Caco-2 (cell line): ENCODE data around the gene SFTPA1. TPM values are rescaled to one million over a fixed set of nuclear protein-coding genes. Genes with fewer than 3 reads are reported as not detected.
"Not testable (repeated sequence)": the region's sequence is repeated elsewhere in the genome, so short reads cannot be mapped to it uniquely, and the experiment has no call there.

Experiments used
- BruUV-seq: library from RNA; stranded (reverse); fragments of 400-500 nt; replicated peaks from 2 replicates; lab custom pipeline; 2021; lab: Mats Ljungman, UMichigan
- CTCF ChIA-PET: fragments of 300-600 bp; sonication (Branson Sonifier 250); formaldehyde crosslinking; loops from one replicate; lab custom pipeline; 2022; ENCODE audit warnings: antibody characterized with exemption; lab: Charles Lee
- POLR2A ChIA-PET: fragments of 300-600 bp; sonication (Branson Sonifier 250); formaldehyde crosslinking; loops from one replicate; lab custom pipeline; 2022; ENCODE audit warnings: antibody characterized with exemption; lab: Charles Lee
- DNase-seq, 2 experiments: peaks; one replicate each; pipeline versions ENCODE4 v3.0.0 to v3.0.0-alpha.2; 2020 to 2022
- H3K27me3 ChIP-seq: replicated peaks from 2 replicates; pipeline ENCODE4 v1.6.0; 2011; ENCODE audit warnings: low read length; ENCODE audit not compliant: control insufficient read depth, insufficient read depth
- H3K36me3 ChIP-seq: 2 replicates; pipeline ENCODE4 v1.5.1; 2011; ENCODE audit warnings: low read length; ENCODE audit not compliant: control insufficient read depth, insufficient read depth
- H3K4me1 ChIP-seq: fragments of 250-450 bp; sonication (Bioruptor Pico); 2 replicates; pipeline ENCODE4 v1.5.1; 2020; ENCODE audit warnings: mild to moderate bottlenecking
- H3K4me3 ChIP-seq: 2 replicates; pipeline ENCODE4 v1.5.1; 2011; ENCODE audit warnings: low read depth, mild to moderate bottlenecking, control low read depth, low read length
- H3K9me3 ChIP-seq: fragments of 250-450 bp; sonication (Bioruptor Pico); 2 replicates; pipeline ENCODE4 v1.5.1; 2020; ENCODE audit warnings: mild to moderate bottlenecking, moderate library complexity
- H3K27ac Mint-ChIP-seq: one replicate; pipeline ENCODE4 v1.8.0; 2022; ENCODE audit warnings: mixed read lengths; ENCODE audit not compliant: unreplicated experiment
- H3K27me3 Mint-ChIP-seq: one replicate; pipeline ENCODE4 v1.8.0; 2022; ENCODE audit warnings: mixed read lengths; ENCODE audit not compliant: insufficient read depth, unreplicated experiment
- H3K36me3 Mint-ChIP-seq: one replicate; pipeline ENCODE4 v1.8.0; 2022; ENCODE audit warnings: mild to moderate bottlenecking, mixed read lengths; ENCODE audit not compliant: insufficient read depth, unreplicated experiment
- H3K4me1 Mint-ChIP-seq: one replicate; pipeline ENCODE4 v1.8.0; 2022; ENCODE audit warnings: low read depth, mixed read lengths; ENCODE audit not compliant: unreplicated experiment
- H3K4me3 Mint-ChIP-seq: one replicate; pipeline ENCODE4 v1.8.0; 2022; ENCODE audit warnings: mild to moderate bottlenecking, moderate library complexity, mixed read lengths; ENCODE audit not compliant: unreplicated experiment
- H3K9me3 Mint-ChIP-seq: one replicate; pipeline ENCODE4 v1.8.0; 2022; ENCODE audit warnings: mixed read lengths; ENCODE audit not compliant: unreplicated experiment
- CTCF ChIP-seq, 2 experiments: fragments of 200-600 bp in 1 of 2; IDR thresholded peaks; 1 replicate in 1 of 2; 2 replicates in 1 of 2; pipeline versions ENCODE4 v1.5.1 to v1.8.0; 2011 to 2022; ENCODE audit warnings: antibody characterized with exemption in 1 of 2, control low read depth in 1 of 2, inconsistent platforms in 1 of 2, low read depth in 1 of 2, low read length in 1 of 2, mild to moderate bottlenecking in 1 of 2, moderate library complexity in 1 of 2; ENCODE audit not compliant: insufficient read depth in 1 of 2, severe bottlenecking in 1 of 2, unreplicated experiment in 1 of 2
- intact Hi-C: fragments of 100-400 bp; cut with micrococcal nuclease; formaldehyde crosslinking; loops from one replicate; pipeline ENCODE4 v1.10.0; 2022; ENCODE audit not compliant: unreplicated experiment
- total RNA-seq: library from RNA; stranded (reverse); gene quantifications from 2 replicates; pipeline ENCODE4 v1.2.3, GENCODE V29; 2022

SFTPA1 gene
- total RNA-seq, 1 experiment from 2014 or later = not detected

- H3K9me3 ChIP-seq = 0 out of 2 replicates have a peak, but pooled peaks cover 3% of the 10 kb centered on the region
- no peak for DNase-seq
- H3K4me3 ChIP-seq = no peak overlapping the region
- H3K9me3 Mint-ChIP-seq = no peaks in the 10 kb centered on the region
- TF ChIP-seq CTCF (IDR thresholded peaks at IDR 0.05; ENCODE audit: insufficient read depth in 1 of 2, low read depth in 1 of 2, low read length in 1 of 2, severe bottlenecking in 1 of 2, unreplicated experiment in 1 of 2) = no peak
- H3K4me3 Mint-ChIP-seq = no peak overlapping the region
- CTCF ChIA-PET = no interaction called here
- H3K4me1 Mint-ChIP-seq = no peaks in the 10 kb centered on the region
- H3K27ac Mint-ChIP-seq = no peak overlapping the region
- no TSS peak for BruUV-seq
- H3K27me3 Mint-ChIP-seq = peaks cover 30% of the 10 kb centered on the region
- H3K36me3 ChIP-seq = no peaks in the 10 kb centered on the region
- H3K36me3 Mint-ChIP-seq = no peaks in the 10 kb centered on the region
- POLR2A ChIA-PET = no interaction called here
- H3K27me3 ChIP-seq = no peaks in the 10 kb centered on the region; the same call in 1 of the 2 replicates
- intact Hi-C loops = no loop called here
- no peaks in the 10 kb centered on the region for H3K4me1 ChIP-seq
Measured at GRCh38 chr10:79615577-79615976, 4.8 kb downstream of the SFTPA1 start.

GRCh38 chr10:79616164-79616563 lies 5.4 kb downstream of the SFTPA1 start:
- BruUV-seq = no TSS peak
- CTCF ChIA-PET = no interaction called here
- H3K4me3 Mint-ChIP-seq = no peak overlapping the region
- no peaks in the 10 kb centered on the region for H3K36me3 Mint-ChIP-seq
- DNase-seq = no peak
- Histone ChIP-seq H3K4me3 (no peak overlapping the region), H3K27me3 (no peaks in the 10 kb centered on the region; the same call in 1 of the 2 replicates), H3K4me1 (no peaks in the 10 kb centered on the region), H3K9me3 (0 out of 2 replicates have a peak, but pooled peaks cover 3% of the 10 kb centered on the region), H3K36me3 (no peaks in the 10 kb centered on the region)
- TF ChIP-seq CTCF (IDR thresholded peaks at IDR 0.05; ENCODE audit: insufficient read depth in 1 of 2, low read depth in 1 of 2, low read length in 1 of 2, severe bottlenecking in 1 of 2, unreplicated experiment in 1 of 2) = no peak
- intact Hi-C loops = no loop called here
- no peaks in the 10 kb centered on the region for H3K9me3 Mint-ChIP-seq
- peaks cover 30% of the 10 kb centered on the region for H3K27me3 Mint-ChIP-seq
- POLR2A ChIA-PET = no interaction called here
- H3K4me1 Mint-ChIP-seq = no peaks in the 10 kb centered on the region
- no peak overlapping the region for H3K27ac Mint-ChIP-seq

GRCh38 chr10:79623663-79624062 lies 12.9 kb downstream of the SFTPA1 start:
- H3K4me3 Mint-ChIP-seq, intact Hi-C loops, BruUV-seq, H3K27me3 ChIP-seq, H3K9me3 Mint-ChIP-seq, H3K4me3 ChIP-seq, H3K4me1 ChIP-seq, POLR2A ChIA-PET, H3K36me3 Mint-ChIP-seq, H3K27ac Mint-ChIP-seq, H3K9me3 ChIP-seq, CTCF ChIA-PET, H3K36me3 ChIP-seq, DNase-seq, H3K4me1 Mint-ChIP-seq: not testable (repeated sequence)
- peaks cover 11% of the 10 kb centered on the region for H3K27me3 Mint-ChIP-seq
